GM21786 (cell line): Measurements from ENCODE around the gene MAN2A2.
"Not testable (repeated sequence)": the region's sequence is repeated elsewhere in the genome, so short reads cannot be mapped to it uniquely, and the experiment has no call there.

ENCODE experiments used
- ATAC-seq: cut with Tn5 transposase; IDR thresholded peaks from one replicate; pipeline ENCODE4 v1.9.1; 2021; ENCODE audit not compliant: unreplicated experiment

The MAN2A2 gene

DNA sequence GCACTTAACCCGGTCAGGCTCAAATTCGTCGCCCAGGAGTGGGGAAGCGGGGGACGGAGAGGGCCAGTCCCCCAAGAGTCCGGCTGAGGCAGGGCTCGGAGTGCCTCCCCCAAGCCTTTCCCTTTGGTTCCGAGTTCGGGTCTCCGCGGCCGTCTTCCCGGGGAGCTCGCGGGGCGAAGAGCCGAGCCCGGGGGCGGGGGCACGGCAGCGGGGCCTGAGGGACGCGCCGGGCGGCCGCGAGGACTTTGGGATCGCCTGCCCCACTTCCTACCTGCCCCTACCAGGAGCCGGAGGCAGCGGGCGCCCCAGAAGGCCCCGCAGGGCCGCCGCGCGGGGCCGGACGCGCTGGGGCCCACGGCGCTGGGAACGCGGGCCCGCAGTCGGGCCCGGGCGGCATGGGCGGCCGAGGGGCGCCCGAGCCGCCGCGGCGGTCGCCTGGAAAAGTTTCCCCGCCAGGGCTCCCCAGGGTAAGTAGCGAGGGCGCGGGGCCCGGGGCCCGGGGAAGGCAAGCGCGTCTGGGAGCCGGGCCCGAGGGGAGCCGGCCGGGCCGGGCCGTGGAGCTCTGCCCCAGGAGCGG, 31.9 kb upstream of the MAN2A2 start:
- no peak for ATAC-seq

DNA sequence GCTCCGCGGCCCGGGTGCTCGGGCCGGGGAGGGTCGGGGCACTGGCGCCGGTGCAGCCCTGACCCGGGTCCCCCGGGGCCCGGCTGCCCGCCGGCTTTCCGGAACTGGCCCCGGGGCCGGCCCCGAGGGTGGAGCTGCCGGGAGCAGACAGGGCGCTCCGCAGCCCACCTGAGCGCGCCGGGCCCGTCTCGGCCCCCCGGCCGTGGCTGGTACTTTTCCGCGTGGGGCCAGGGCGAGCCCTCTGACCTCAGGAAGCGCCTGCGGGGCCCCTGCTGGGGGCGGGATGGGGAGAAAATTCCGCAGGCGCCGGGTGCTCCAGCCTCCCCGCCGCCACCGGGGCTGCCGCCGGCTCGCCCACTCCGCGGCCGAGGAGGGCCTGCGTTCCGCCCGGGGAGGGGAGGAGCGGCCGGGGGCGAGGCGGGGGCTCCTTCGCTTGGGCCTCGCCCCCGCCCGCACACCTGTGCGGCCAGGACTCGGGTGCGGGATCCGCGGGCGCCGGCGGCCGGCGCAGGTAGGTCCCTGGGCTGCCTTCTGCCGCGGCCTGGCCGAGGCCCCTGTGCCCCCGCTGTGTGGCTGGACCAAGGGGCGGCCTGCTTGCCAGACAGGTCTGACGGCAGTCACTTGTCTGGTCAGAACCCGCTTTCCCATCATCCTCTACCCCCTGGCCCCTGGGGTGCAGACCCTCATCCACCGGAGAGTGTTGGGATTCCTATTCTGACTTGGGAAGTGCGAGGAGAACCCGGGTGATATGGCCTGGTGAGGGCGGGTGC, 31.2 kb upstream of the MAN2A2 start:
- no peak for ATAC-seq

DNA sequence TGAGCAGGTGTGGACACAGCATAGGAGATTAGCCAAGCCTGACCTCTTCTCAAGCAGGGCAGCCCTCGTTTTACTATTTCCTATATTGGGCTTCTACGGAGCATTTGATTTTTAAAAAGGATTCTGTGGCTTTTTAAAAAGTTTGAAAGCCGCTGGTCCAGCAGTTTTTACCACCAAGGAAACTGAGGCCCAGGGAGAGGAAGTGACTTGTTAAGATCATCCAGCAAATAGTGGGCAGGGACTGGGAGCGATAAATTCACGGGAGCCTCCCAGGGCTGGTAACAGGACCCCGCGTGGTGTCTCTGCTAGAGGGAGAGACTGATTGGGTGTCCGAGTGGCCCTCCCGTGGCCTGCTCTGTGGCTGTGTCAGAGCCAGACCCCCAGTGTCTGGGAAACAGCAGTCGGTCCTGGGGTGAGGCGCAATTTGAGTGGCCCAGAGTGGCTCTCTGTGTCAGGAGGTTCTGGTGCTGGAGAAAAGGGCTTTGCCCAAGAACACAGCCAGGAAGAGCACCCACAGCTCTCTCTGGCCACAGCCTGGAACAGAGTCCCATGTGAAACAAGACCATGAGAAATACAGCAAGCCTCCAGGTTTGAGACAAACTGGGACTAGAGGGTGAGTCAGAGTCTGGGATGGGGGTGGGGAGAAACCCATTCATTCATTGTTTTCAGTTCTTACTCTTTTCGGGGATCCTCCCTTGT, 30.5 kb upstream of the MAN2A2 start:
- no peak for ATAC-seq

DNA sequence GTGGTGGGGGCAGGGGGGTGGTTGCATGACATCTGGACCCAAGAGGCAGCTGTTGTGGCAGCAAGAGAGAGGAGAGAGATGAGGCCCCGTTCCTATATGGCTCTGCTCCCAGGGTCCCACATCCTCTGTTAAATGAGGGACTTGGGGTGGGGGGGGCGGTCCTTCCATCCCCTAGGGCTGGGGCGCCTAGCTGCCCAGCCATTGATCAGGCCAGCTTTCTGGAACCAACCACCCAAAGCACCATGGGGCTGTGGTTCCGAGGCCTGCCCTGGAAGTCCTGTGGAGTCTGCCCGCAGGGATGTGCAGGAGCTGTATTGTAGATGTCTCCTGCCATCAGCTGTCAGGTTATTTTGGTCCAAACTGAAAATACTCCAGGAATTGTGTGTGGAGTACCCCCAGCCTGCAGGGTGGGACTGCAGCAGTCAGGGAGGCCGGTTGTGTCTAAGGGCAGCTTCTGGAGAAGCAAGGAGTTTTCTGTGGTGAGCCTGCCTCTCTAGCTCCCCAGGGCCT, 29.6 kb upstream of the MAN2A2 start:
- no peak for ATAC-seq

DNA sequence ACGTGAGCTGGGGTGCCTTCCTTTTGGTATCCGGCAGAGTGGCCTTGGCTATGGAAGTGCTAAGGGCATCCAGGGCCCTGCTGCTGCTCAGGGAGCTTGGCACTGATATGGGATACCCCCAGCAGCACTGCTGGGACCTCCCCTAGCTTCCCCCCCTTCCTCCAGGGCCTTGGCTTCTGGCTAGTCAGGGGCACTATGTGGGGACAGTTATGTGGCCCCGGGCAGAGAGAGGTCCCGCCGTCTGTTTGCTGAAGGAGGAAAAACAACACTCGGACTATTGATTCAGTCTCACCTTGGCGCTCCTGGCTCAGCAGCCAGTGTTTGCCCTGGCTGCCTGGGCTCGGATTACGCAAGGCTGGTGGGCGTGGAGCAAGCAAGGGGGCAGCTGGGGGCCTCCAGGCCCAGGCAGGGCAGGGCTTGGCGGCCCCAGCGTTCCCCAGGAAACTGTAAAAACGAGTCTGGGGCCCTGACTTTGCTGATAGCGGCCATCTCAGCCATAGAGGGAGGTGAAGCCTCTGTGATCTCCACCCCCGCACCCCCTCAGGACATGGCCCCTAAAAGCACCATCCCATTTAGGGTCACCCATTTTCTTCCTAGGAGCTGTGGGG, 29.0 kb upstream of the MAN2A2 start:
- ATAC-seq, result no peak

DNA sequence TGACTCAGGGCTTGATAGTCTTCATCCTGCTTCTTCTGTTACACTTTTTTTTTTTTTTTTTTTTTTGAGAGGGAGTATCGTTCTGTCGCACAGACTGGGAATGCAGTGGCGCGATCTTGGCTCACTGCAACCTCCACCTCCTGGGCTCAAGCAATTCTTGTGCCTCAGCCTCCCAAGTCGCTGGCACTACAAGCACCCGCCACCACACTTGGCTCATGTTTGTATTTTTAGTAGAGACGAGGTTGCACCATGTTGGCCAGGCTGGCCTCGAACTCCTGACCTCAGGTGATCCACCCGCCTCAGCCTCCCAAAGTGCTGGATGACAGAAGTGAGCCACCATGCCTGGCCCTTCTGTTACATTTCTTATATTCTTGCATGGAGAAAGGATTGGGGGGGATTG, 28.1 kb upstream of the MAN2A2 start:
- ATAC-seq, result not testable (repeated sequence)

DNA sequence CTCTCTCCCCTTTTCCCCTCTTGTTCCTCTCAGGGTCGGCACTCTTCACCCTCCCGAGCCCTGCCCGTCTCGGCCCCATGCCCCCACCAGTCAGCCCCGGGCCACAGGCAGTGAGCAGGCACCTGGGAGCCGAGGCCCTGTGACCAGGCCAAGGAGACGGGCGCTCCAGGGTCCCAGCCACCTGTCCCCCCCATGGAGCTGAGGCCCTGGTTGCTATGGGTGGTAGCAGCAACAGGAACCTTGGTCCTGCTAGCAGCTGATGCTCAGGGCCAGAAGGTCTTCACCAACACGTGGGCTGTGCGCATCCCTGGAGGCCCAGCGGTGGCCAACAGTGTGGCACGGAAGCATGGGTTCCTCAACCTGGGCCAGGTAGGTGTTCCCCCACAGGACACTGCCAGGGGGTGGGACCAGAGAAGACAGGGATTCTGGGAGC, 27.5 kb upstream of the MAN2A2 start:
- ATAC-seq, result no peak

DNA sequence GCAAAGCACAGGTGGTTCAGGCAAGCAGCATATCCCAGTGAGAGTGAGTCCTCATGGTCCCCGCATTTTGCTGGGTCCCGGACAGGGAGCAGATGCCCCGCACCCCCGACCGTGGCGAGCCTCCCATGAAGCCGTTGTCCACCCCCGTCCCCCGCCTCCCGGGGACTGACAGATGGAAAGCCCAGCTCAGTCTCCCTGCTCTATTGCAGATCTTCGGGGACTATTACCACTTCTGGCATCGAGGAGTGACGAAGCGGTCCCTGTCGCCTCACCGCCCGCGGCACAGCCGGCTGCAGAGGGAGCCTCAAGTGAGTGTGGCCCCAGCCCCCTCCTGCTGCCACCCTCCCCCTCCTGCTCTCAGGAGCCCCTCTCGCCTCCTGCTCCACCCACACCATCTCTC, 27.1 kb upstream of the MAN2A2 start:
- ATAC-seq, result no peak

DNA sequence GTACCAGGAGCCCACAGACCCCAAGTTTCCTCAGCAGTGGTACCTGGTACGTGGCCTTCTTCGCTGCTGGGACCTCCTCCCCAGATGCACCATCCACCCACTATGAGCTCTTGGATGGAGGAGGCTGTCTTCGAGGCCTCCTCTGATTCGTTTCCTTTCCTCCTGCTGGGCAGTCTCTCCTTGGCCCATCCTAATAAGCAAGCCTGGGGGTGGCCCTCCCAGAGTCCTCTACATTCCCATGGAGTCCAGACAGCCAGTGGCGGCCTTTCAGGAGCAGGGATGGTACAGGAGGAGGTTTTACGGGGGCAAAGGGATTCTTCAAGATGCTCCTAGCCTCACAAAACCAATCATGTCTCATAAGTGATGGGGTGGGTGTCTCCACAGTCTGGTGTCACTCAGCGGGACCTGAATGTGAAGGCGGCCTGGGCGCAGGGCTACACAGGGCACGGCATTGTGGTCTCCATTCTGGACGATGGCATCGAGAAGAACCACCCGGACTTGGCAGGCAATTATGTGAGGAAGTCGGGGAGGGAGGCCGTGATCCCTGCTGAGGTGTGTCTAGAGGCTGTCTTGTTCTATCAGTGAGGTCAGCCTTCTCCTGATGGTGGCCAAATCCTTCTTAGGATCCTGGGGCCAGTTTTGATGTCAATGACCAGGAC, 26.5 kb upstream of the MAN2A2 start:
- ATAC-seq, result no peak

DNA sequence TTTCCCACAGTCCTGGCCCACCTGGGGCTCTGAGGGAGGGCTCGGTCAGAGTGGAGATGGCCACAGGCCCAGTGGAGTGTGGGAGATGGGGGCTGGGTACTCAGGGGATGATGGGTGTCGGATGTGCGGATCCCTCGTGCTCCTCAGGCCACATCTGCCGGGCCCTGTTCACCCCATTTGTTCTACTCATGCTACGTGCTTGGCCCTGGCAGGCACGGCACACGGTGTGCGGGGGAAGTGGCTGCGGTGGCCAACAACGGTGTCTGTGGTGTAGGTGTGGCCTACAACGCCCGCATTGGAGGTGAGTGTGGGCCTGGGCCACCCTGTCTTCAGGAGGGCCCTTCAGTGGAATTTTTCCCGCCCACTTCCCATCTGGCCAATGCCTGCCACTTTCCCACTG, 25.8 kb upstream of the MAN2A2 start:
- no peak for ATAC-seq

DNA sequence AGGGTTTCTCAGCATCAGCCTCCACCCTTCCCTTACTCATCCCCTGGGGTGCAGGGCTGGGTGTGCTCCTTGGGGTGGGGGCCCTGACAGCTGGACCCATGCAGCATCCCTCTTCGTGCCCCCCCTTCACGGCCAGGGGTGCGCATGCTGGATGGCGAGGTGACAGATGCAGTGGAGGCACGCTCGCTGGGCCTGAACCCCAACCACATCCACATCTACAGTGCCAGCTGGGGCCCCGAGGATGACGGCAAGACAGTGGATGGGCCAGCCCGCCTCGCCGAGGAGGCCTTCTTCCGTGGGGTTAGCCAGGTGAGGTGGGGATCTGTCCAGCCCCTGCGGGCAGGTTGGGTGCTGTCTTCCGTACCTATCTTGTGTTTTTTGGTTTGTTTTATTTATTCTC, 25.1 kb upstream of the MAN2A2 start:
- no peak for ATAC-seq

DNA sequence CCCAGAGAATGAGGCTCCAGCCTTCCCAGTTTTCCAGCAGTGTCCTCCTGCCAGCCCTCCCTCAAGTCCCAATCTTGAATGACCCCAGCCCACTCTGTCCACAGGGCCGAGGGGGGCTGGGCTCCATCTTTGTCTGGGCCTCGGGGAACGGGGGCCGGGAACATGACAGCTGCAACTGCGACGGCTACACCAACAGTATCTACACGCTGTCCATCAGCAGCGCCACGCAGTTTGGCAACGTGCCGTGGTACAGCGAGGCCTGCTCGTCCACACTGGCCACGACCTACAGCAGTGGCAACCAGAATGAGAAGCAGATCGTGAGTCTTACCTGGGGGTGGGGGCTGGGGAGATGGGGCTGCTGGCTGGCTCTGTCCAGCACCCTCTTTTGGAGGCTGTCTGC, 24.4 kb upstream of the MAN2A2 start:
- no peak for ATAC-seq

DNA sequence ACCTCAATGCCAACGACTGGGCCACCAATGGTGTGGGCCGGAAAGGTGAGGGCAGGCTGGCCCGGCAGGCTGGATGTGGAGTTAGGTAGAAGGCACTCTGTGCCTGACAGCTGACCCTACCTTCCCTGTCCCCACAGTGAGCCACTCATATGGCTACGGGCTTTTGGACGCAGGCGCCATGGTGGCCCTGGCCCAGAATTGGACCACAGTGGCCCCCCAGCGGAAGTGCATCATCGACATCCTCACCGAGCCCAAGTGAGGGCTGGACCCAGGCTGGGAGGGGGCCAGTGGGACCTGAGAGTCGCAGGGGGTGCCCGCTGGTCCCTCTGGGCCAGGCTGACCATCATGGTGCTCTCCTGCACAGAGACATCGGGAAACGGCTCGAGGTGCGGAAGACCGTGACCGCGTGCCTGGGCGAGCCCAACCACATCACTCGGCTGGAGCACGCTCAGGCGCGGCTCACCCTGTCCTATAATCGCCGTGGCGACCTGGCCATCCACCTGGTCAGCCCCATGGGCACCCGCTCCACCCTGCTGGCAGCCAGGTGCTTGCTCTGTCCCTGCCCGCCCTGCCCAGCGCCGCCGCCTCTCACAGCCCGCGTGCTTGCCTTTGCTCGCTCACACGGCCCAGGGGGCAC, 23.3 kb upstream of the MAN2A2 start:
- ATAC-seq, result no peak

DNA sequence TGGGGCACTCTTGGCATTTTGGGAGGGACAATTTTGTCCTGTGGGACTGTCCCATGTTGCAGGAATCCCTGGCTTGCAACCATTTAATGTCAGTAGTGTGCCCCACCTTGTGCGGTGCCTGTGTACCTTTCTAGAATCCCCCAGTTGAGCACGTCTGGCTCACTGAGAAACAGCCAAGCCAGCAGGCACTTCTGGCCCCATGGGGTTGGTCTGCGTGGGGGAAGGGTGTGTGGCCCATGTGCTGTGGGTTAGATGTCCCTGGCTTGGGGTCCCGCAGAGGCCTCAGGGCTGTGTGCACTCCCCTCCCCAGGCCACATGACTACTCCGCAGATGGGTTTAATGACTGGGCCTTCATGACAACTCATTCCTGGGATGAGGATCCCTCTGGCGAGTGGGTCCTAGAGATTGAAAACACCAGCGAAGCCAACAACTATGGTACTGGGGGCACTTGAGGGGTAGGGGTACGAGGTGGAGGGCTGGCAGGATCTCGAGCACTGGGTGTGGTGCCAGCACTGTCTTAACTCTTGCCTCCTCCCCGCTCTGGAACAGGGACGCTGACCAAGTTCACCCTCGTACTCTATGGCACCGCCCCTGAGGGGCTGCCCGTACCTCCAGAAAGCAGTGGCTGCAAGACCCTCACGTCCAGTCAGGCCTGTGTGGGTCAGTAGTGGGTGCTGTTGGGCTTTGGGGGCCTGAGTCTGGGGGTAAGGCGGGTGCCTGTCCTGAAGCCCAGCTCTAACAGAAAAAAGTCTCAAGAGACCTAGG, 22.5 kb upstream of the MAN2A2 start:
- ATAC-seq, result no peak

DNA sequence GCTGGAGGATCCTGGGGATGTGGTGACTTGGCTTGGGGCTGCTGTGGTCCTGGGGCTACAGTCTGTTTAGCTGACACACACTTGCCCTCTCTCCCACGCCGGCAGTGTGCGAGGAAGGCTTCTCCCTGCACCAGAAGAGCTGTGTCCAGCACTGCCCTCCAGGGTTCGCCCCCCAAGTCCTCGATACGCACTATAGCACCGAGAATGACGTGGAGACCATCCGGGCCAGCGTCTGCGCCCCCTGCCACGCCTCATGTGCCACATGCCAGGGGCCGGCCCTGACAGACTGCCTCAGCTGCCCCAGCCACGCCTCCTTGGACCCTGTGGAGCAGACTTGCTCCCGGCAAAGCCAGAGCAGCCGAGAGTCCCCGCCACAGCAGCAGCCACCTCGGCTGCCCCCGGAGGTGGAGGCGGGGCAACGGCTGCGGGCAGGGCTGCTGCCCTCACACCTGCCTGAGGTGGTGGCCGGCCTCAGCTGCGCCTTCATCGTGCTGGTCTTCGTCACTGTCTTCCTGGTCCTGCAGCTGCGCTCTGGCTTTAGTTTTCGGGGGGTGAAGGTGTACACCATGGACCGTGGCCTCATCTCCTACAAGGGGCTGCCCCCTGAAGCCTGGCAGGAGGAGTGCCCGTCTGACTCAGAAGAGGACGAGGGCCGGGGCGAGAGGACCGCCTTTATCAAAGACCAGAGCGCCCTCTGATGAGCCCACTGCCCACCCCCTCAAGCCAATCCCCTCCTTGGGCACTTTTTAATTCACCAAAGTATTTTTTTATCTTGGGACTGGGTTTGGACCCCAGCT, 21.7 kb upstream of the MAN2A2 start:
- ATAC-seq, result no peak

DNA sequence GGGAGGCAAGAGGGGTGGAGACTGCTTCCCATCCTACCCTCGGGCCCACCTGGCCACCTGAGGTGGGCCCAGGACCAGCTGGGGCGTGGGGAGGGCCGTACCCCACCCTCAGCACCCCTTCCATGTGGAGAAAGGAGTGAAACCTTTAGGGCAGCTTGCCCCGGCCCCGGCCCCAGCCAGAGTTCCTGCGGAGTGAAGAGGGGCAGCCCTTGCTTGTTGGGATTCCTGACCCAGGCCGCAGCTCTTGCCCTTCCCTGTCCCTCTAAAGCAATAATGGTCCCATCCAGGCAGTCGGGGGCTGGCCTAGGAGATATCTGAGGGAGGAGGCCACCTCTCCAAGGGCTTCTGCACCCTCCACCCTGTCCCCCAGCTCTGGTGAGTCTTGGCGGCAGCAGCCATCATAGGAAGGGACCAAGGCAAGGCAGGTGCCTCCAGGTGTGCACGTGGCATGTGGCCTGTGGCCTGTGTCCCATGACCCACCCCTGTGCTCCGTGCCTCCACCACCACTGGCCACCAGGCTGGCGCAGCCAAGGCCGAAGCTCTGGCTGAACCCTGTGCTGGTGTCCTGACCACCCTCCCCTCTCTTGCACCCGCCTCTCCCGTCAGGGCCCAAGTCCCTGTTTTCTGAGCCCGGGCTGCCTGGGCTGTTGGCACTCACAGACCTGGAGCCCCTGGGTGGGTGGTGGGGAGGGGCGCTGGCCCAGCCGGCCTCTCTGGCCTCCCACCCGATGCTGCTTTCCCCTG, 21.0 kb upstream of the MAN2A2 start:
- no peak for ATAC-seq

DNA sequence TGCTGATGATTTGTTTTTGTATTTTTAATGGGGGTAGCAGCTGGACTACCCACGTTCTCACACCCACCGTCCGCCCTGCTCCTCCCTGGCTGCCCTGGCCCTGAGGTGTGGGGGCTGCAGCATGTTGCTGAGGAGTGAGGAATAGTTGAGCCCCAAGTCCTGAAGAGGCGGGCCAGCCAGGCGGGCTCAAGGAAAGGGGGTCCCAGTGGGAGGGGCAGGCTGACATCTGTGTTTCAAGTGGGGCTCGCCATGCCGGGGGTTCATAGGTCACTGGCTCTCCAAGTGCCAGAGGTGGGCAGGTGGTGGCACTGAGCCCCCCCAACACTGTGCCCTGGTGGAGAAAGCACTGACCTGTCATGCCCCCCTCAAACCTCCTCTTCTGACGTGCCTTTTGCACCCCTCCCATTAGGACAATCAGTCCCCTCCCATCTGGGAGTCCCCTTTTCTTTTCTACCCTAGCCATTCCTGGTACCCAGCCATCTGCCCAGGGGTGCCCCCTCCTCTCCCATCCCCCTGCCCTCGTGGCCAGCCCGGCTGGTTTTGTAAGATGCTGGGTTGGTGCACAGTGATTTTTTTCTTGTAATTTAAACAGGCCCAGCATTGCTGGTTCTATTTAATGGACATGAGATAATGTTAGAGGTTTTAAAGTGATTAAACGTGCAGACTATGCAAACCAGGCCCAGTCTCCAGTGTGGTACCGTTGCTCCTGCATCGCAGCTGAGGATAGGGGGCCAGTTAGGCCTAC, 20.1 kb upstream of the MAN2A2 start:
- ATAC-seq, result no peak

DNA sequence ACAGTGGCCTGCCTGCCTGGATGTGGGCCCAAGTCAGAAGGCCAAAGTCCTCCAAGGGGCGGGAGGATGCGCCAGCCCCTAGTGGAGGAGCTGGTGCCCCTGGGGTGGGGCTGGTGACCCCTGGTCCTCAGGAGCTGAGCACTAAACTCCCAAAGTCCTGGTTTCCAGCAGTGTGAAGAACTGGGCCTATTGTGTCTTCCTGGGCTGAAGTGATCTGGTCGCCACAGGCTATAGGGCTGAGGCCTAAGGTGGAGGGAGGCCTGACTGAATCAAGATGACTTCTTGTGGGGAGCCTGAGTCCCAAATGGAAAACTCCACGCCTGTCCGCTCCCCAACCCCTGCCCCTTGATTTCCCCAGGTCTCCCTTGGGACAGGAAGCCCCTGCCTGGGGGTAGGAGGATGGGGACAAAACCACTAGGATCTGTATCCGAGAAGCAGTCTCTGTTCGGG, 19.6 kb upstream of the MAN2A2 start:
- ATAC-seq, result no peak
